Tibial nerve (tissue), 4 donors: ENCODE data around the gene NUP214. TPM values are rescaled to one million over a fixed set of nuclear protein-coding genes. Genes with fewer than 3 reads are reported as not detected.

Experiments
- DNase-seq, 2 donors: peaks; one replicate each; pipeline ENCODE4 v3.0.0-alpha.2; 2019; ENCODE audit warnings: low spot score in 2 of 2
- H3K27ac ChIP-seq, 4 donors: fragments of 200-600 bp; sonication (generic) in 3 of 4; one replicate each; pipeline ENCODE4 v1.5.1; 2017 to 2019; ENCODE audit warnings: mild to moderate bottlenecking in 1 of 4
- H3K27me3 ChIP-seq, 2 donors: fragments of 200-600 bp; sonication (generic) in 1 of 2; one replicate each; pipeline versions ENCODE4 v1.5.1 to v1.6.0; 2017 to 2019
- H3K36me3 ChIP-seq, 3 donors: fragments of 200-600 bp; sonication (generic); one replicate each; pipeline ENCODE4 v1.5.1; 2018 to 2019
- H3K4me1 ChIP-seq, 4 donors: fragments of 200-600 bp; sonication (generic) in 3 of 4; one replicate each; pipeline ENCODE4 v1.5.1; 2017 to 2019
- H3K4me3 ChIP-seq, 4 donors: fragments of 200-600 bp; sonication (generic) in 3 of 4; one replicate each; pipeline ENCODE4 v1.5.1; 2017 to 2019; ENCODE audit warnings: mild to moderate bottlenecking in 1 of 4, moderate library complexity in 1 of 4
- H3K9me3 ChIP-seq, 4 donors: fragments of 200-600 bp; sonication (generic) in 3 of 4; one replicate each; pipeline ENCODE4 v1.5.1; 2017 to 2019
- EP300 ChIP-seq, 2 donors: sonication (generic); formaldehyde crosslinking; IDR thresholded peaks; one replicate each; pipeline ENCODE4 v1.6.1; 2017; ENCODE audit warnings: antibody characterized with exemption in 2 of 2, mild to moderate bottlenecking in 1 of 2
- POLR2A ChIP-seq, 2 donors: fragments of 450-650 bp; IDR thresholded peaks; one replicate each; pipeline ENCODE4 v1.6.1; 2017; ENCODE audit warnings: antibody characterized with exemption in 2 of 2, mild to moderate bottlenecking in 2 of 2, moderate library complexity in 2 of 2
- WGBS, 2 donors: methylation state at CpG; one replicate each; pipeline ENCODE4 v1.1.5; 2018; 5-methylcytosine and 5-hydroxymethylcytosine counted together
- total RNA-seq, 4 donors: library from RNA; depleted of rRNA; stranded (reverse); fragments of >200 nt; gene quantifications; one replicate each; pipeline ENCODE4 v1.1.0, GENCODE V29; 2016
- TF ChIP-seq, protein P1 (sequence below), 5 experiments: fragments of 200-600 bp in 3 of 5; fragments of 450-650 bp in 2 of 5; sonication (generic) in 3 of 5; IDR thresholded peaks; one replicate each; pipeline ENCODE4 v1.5.1; 2016 to 2019; ENCODE audit warnings: antibody characterized with exemption in 5 of 5, mild to moderate bottlenecking in 3 of 5, moderate library complexity in 2 of 5

NUP214 gene
- total RNA-seq, 4 donors from 2014 or later = 39.8 to 94.2 (median 70.2) TPM

- H3K4me3 ChIP-seq = no peak overlapping the region
- H3K9me3 ChIP-seq = no peaks in the 10 kb centered on the region
- no peak for DNase-seq
- H3K27ac ChIP-seq = no peak overlapping the region
- H3K4me1 ChIP-seq = peaks cover 0 to 25% (median 11%) of the 10 kb centered on the region in 4 donors
- H3K27me3 ChIP-seq = no peaks in the 10 kb centered on the region
- 82 to 94% methylated on average over 2 of the region's 2 CpGs for WGBS, 2 donors
- TF ChIP-seq EP300 (IDR thresholded peaks at IDR 0.05) (no peak), POLR2A (IDR thresholded peaks at IDR 0.05) (no peak)
- TF ChIP-seq, protein P1, sequence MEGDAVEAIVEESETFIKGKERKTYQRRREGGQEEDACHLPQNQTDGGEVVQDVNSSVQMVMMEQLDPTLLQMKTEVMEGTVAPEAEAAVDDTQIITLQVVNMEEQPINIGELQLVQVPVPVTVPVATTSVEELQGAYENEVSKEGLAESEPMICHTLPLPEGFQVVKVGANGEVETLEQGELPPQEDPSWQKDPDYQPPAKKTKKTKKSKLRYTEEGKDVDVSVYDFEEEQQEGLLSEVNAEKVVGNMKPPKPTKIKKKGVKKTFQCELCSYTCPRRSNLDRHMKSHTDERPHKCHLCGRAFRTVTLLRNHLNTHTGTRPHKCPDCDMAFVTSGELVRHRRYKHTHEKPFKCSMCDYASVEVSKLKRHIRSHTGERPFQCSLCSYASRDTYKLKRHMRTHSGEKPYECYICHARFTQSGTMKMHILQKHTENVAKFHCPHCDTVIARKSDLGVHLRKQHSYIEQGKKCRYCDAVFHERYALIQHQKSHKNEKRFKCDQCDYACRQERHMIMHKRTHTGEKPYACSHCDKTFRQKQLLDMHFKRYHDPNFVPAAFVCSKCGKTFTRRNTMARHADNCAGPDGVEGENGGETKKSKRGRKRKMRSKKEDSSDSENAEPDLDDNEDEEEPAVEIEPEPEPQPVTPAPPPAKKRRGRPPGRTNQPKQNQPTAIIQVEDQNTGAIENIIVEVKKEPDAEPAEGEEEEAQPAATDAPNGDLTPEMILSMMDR (IDR thresholded peaks at IDR 0.05) = no peak
- peaks cover 0 to 40% (median 0%) of the 10 kb centered on the region in 3 donors for H3K36me3 ChIP-seq
These were observed 3.2 kb upstream of the NUP214 start for GRCh38 chr9:131122158-131122557.

- WGBS, 2 donors = 2 to 4% methylated on average over 7 of the region's 7 CpGs
- peaks cover 0 to 51% (median 0%) of the 10 kb centered on the region in 3 donors for H3K36me3 ChIP-seq
These were observed 423 bp upstream of the NUP214 start for GRCh38 chr9:131125038-131125287.

DNA sequence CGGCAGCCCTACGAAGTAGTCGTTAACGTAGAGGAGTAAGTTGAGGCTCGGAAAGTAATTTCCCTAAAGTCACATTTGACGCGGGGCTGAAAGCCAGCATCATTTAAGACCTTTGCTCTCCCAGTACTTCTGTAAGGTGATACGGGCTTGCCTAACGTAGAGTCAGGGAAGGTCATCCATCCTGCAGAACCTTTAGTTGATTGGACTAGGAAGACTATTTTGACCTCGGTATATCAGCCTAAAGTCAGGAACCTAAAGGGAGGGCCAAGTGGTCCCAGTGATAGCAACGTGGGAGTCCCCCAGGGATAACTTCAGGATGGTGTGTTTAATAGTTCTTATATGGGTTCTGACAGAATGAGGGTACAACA lies 657 bp downstream of the NUP214 start:
- no peak for DNase-seq
- Histone ChIP-seq H3K9me3 (no peaks in the 10 kb centered on the region), H3K4me1 (peaks cover 0 to 30% (median 11%) of the 10 kb centered on the region in 4 donors), H3K36me3 (peaks cover 0 to 51% (median 0%) of the 10 kb centered on the region in 3 donors), H3K4me3 (peak overlapping the region; percentile 64 to 98 (median 79)), H3K27ac (peak overlapping the region; percentile 71 to 93 (median 80)), H3K27me3 (no peaks in the 10 kb centered on the region)
- TF ChIP-seq, protein P1 (IDR thresholded peaks at IDR 0.05) = no peak
- no peak for TF ChIP-seq POLR2A (IDR thresholded peaks at IDR 0.05)
- TF ChIP-seq EP300 (IDR thresholded peaks at IDR 0.05) = no peak
- 0 to 1% methylated on average over 11 of the region's 11 CpGs for WGBS, 2 donors

More at GRCh38 chr9:131125038-131125287, 423 bp upstream of the NUP214 start:
- TF ChIP-seq, protein P1 (IDR thresholded peaks at IDR 0.05) = no peak
- TF ChIP-seq POLR2A (IDR thresholded peaks at IDR 0.05) = no peak
- no peak for TF ChIP-seq EP300 (IDR thresholded peaks at IDR 0.05)
- Histone ChIP-seq H3K27me3 (no peaks in the 10 kb centered on the region), H3K4me1 (peaks cover 0 to 30% (median 11%) of the 10 kb centered on the region in 4 donors), H3K9me3 (no peaks in the 10 kb centered on the region), H3K4me3 (peak overlapping the region; percentile 37 to 98 (median 75)), H3K27ac (peak overlapping the region; percentile 71 to 93 (median 84))
- no peak for DNase-seq

GRCh38 chr9:131129183-131129582 lies 3.8 kb downstream of the NUP214 start:
- 78 to 79% methylated on average over 3 of the region's 3 CpGs for WGBS, 2 donors
- peaks cover 5 to 73% (median 19%) of the 10 kb centered on the region in 3 donors for H3K36me3 ChIP-seq
- DNase-seq = no peak
- H3K27me3 ChIP-seq = no peaks in the 10 kb centered on the region
- TF ChIP-seq, protein P1 (IDR thresholded peaks at IDR 0.05) = no peak
- TF ChIP-seq POLR2A (IDR thresholded peaks at IDR 0.05) (no peak), EP300 (IDR thresholded peaks at IDR 0.05) (no peak)
- H3K4me1 ChIP-seq = peaks cover 0 to 30% (median 11%) of the 10 kb centered on the region in 4 donors
- no peak overlapping the region for H3K4me3 ChIP-seq
- H3K27ac ChIP-seq = no peak overlapping the region
- no peaks in the 10 kb centered on the region for H3K9me3 ChIP-seq

GRCh38 chr9:131138676-131139075 lies 13.3 kb downstream of the NUP214 start:
- Histone ChIP-seq H3K27me3 (no peaks in the 10 kb centered on the region), H3K4me1 (no peaks in the 10 kb centered on the region), H3K27ac (no peak overlapping the region), H3K9me3 (no peaks in the 10 kb centered on the region), H3K36me3 (peaks cover 13 to 96% (median 57%) of the 10 kb centered on the region in 3 donors), H3K4me3 (no peak overlapping the region)
- DNase-seq = no peak
- TF ChIP-seq POLR2A (IDR thresholded peaks at IDR 0.05) (no peak), EP300 (IDR thresholded peaks at IDR 0.05) (no peak)
- TF ChIP-seq, protein P1 (IDR thresholded peaks at IDR 0.05) = no peak
- 89 to 97% methylated on average over 2 of the region's 2 CpGs for WGBS, 2 donors
